H1 (cell line): ENCODE data around the gene CD247. TPM values are rescaled to one million over a fixed set of nuclear protein-coding genes. Genes with fewer than 3 reads are reported as not detected.

Source experiments
- CTCF ChIA-PET: fragments of 300-600 bp; sonication (Branson Sonifier 250); formaldehyde crosslinking; loops from one replicate; lab custom pipeline; 2021; ENCODE audit not compliant: partially characterized antibody; lab: Charles Lee
- POLR2A ChIA-PET: fragments of 300-600 bp; sonication (Branson Sonifier 250); formaldehyde crosslinking; loops from one replicate; lab custom pipeline; 2021; ENCODE audit warnings: inconsistent platforms; ENCODE audit not compliant: partially characterized antibody; lab: Charles Lee
- DNase-seq, 2 experiments: peaks; one replicate each; pipeline versions ENCODE4 v3.0.0 to v3.0.0-alpha.2; 2010 to 2022; ENCODE audit warnings: low spot score in 2 of 2, low read depth in 1 of 2, mixed read lengths in 1 of 2
- FAIRE-seq: peaks from 2 replicates; lab custom pipeline; 2011; peaks lifted over from hg19 to GRCh38; lab: Jason Lieb, UNC
- H2AFZ ChIP-seq: 2 replicates; pipeline ENCODE4 v1.8.1; 2012; ENCODE audit warnings: low read length, inconsistent platforms
- H2AK5ac ChIP-seq: 2 replicates; pipeline ENCODE4 v1.6.1; 2013; ENCODE audit warnings: low read depth, low read length
- H2BK120ac ChIP-seq: replicated peaks from 2 replicates; pipeline ENCODE3; 2013; ENCODE audit warnings: low read depth, low read length, inconsistent platforms
- H2BK12ac ChIP-seq: 2 replicates; pipeline ENCODE4 v1.6.1; 2013; ENCODE audit warnings: low read depth, low read length
- H2BK15ac ChIP-seq: 2 replicates; pipeline ENCODE4 v1.6.1; 2013; ENCODE audit warnings: low read length
- H2BK20ac ChIP-seq: 2 replicates; pipeline ENCODE4 v1.6.1; 2013; ENCODE audit warnings: low read length
- H2BK5ac ChIP-seq: 2 replicates; pipeline ENCODE4 v1.6.1; 2013; ENCODE audit warnings: low read depth, low read length
- H3K14ac ChIP-seq: 2 replicates; pipeline ENCODE4 v1.6.1; 2013; ENCODE audit warnings: inconsistent platforms; ENCODE audit not compliant: insufficient read length
- H3K18ac ChIP-seq: 2 replicates; pipeline ENCODE4 v1.6.1; 2013; ENCODE audit warnings: low read length; ENCODE audit errors: extremely low read depth
- H3K23ac ChIP-seq: 2 replicates; pipeline ENCODE4 v1.6.1; 2013; ENCODE audit warnings: inconsistent platforms; ENCODE audit not compliant: insufficient read length
- H3K23me2 ChIP-seq: 2 replicates; pipeline ENCODE4 v1.6.1; 2013; ENCODE audit warnings: low read depth, low read length
- H3K27ac ChIP-seq: 2 replicates; pipeline ENCODE4 v1.6.1; 2011; ENCODE audit warnings: low read depth, low read length, inconsistent platforms
- H3K27me3 ChIP-seq, 4 experiments: replicated peaks in 1 of 4; 1 replicate in 1 of 4; 2 replicates in 3 of 4; pipeline versions ENCODE4 v1.6.1 to v1.8.1; 2011 to 2013; ENCODE audit warnings: low read length in 3 of 4, mild to moderate bottlenecking in 3 of 4, inconsistent platforms in 2 of 4, mixed read lengths in 2 of 4, moderate library complexity in 1 of 4; ENCODE audit not compliant: control insufficient read depth in 3 of 4, insufficient read depth in 3 of 4; ENCODE audit errors: extremely low read depth in 1 of 4
- H3K36me3 ChIP-seq, 4 experiments: 2 replicates each; pipeline versions ENCODE4 v1.6.1 to v1.8.1; 2011 to 2013; ENCODE audit warnings: mild to moderate bottlenecking in 4 of 4, low read length in 3 of 4, moderate library complexity in 2 of 4, control low read depth in 1 of 4, inconsistent platforms in 1 of 4; ENCODE audit not compliant: insufficient read depth in 4 of 4, control insufficient read depth in 2 of 4
- H3K4ac ChIP-seq: replicated peaks from 2 replicates; pipeline ENCODE3; 2013; ENCODE audit warnings: low read length, low read depth, mixed read lengths, inconsistent platforms; ENCODE audit not compliant: insufficient read length
- H3K4me1 ChIP-seq, 4 experiments: replicated peaks in 1 of 4; 1 replicate in 1 of 4; 2 replicates in 3 of 4; pipeline versions ENCODE4 v1.6.1 to v1.8.1; 2011 to 2013; ENCODE audit warnings: low read length in 3 of 4, inconsistent platforms in 2 of 4, mixed read lengths in 1 of 4; ENCODE audit not compliant: insufficient read depth in 4 of 4, control insufficient read depth in 3 of 4
- H3K4me2 ChIP-seq, 2 experiments: 2 replicates each; pipeline versions ENCODE4 v1.6.1 to v1.8.1; 2011 to 2013; ENCODE audit warnings: low read depth in 2 of 2, low read length in 2 of 2, control low read depth in 1 of 2, inconsistent platforms in 1 of 2, mild to moderate bottlenecking in 1 of 2; ENCODE audit not compliant: insufficient read depth in 1 of 2
- H3K4me3 ChIP-seq, 4 experiments: fragments of 200-600, 300-600 bp in 1 of 4; sonication (generic), shearing (Covaris generic), sonication (Bioruptor Twin) in 1 of 4; 2 replicates each; pipeline versions ENCODE4 v1.5.1 to v1.8.1; 2011 to 2016; ENCODE audit warnings: low read length in 4 of 4, low read depth in 3 of 4, control low read depth in 2 of 4, inconsistent platforms in 2 of 4, mild to moderate bottlenecking in 2 of 4, mixed read lengths in 1 of 4, moderate library complexity in 1 of 4; ENCODE audit not compliant: insufficient read depth in 2 of 4; ENCODE audit errors: extremely low read depth in 1 of 4
- H3K56ac ChIP-seq: replicated peaks from 2 replicates; pipeline ENCODE3; 2013; ENCODE audit warnings: low read depth, mild to moderate bottlenecking, mixed read lengths, low read length, inconsistent platforms; ENCODE audit not compliant: insufficient read length
- H3K79me1 ChIP-seq: 2 replicates; pipeline ENCODE4 v1.6.1; 2013; ENCODE audit warnings: low read depth, low read length, control low read depth
- H3K79me2 ChIP-seq, 2 experiments: 2 replicates each; pipeline versions ENCODE4 v1.6.1 to v1.8.1; 2012 to 2013; ENCODE audit warnings: low read length in 2 of 2, mild to moderate bottlenecking in 2 of 2, inconsistent platforms in 1 of 2; ENCODE audit not compliant: insufficient read depth in 2 of 2, control insufficient read depth in 1 of 2
- H3K9ac ChIP-seq, 4 experiments: replicated peaks in 1 of 4; 1 replicate in 1 of 4; 2 replicates in 3 of 4; pipeline versions ENCODE4 v1.6.1 to v1.8.1; 2011 to 2013; ENCODE audit warnings: low read depth in 3 of 4, low read length in 3 of 4, control low read depth in 2 of 4, mild to moderate bottlenecking in 2 of 4, moderate library complexity in 2 of 4, inconsistent platforms in 1 of 4; ENCODE audit errors: extremely low read depth in 1 of 4
- H3K9me3 ChIP-seq, 2 experiments: 2 replicates each; pipeline versions ENCODE4 v1.6.1 to v1.8.1; 2012 to 2013; ENCODE audit warnings: mild to moderate bottlenecking in 2 of 2, moderate library complexity in 2 of 2, control low read depth in 1 of 2, inconsistent platforms in 1 of 2, low read depth in 1 of 2, low read length in 1 of 2, mixed read lengths in 1 of 2; ENCODE audit not compliant: insufficient read depth in 2 of 2
- H4K20me1 ChIP-seq, 2 experiments: replicated peaks in 1 of 2; 2 replicates each; pipeline versions ENCODE3 to v1.8.1; 2011 to 2013; ENCODE audit warnings: inconsistent platforms in 2 of 2, low read length in 2 of 2, mild to moderate bottlenecking in 1 of 2; ENCODE audit not compliant: insufficient read depth in 2 of 2, control insufficient read depth in 1 of 2
- H4K5ac ChIP-seq: 2 replicates; pipeline ENCODE4 v1.6.1; 2013; ENCODE audit warnings: low read length, low read depth, mixed read lengths, inconsistent platforms; ENCODE audit not compliant: insufficient read length
- H4K8ac ChIP-seq: 2 replicates; pipeline ENCODE4 v1.8.0; 2013; ENCODE audit warnings: mild to moderate bottlenecking, moderate library complexity, low read length, inconsistent platforms; ENCODE audit not compliant: insufficient read depth; ENCODE audit errors: extremely low read depth
- H4K91ac ChIP-seq: replicated peaks from 2 replicates; pipeline ENCODE3; 2013; ENCODE audit warnings: low read length, mixed read lengths, inconsistent platforms; ENCODE audit not compliant: insufficient read length
- CBX8 ChIP-seq: fragments of 300-800, 300-1000 bp; sonication (generic); IDR thresholded peaks from 2 replicates; pipeline ENCODE4 v1.7.1; 2016; ENCODE audit warnings: low read depth, low read length, borderline replicate concordance
- CHD1 ChIP-seq: IDR thresholded peaks from 2 replicates; pipeline ENCODE4 v1.6.1; 2012; ENCODE audit warnings: low read depth, low read length, improper control_type of control experiment
- WGBS, 2 experiments: shearing (Covaris generic) in 1 of 2; methylation state at CpG; one replicate each; pipeline versions ENCODE4 v1.1.6 to v1.1.7; 2013 to 2015; ENCODE audit warnings: low lambda C conversion rate in 2 of 2, mixed read lengths in 2 of 2, inconsistent platforms in 1 of 2, low coverage in 1 of 2, missing lambda C conversion rate in 1 of 2; ENCODE audit not compliant: insufficient replicate concordance in 2 of 2, insufficient coverage in 1 of 2, insufficient read length in 1 of 2; ENCODE audit errors: extremely low coverage in 1 of 2, missing lambda C conversion rate in 1 of 2; 5-methylcytosine and 5-hydroxymethylcytosine counted together
- polyA plus RNA-seq, 7 experiments: library from polyadenylated mRNA; depleted of rRNA in 3 of 7; stranded (reverse) in 5 of 7; unstranded in 2 of 7; fragments of >200 nt in 5 of 7; fragments of 200-250 nt in 2 of 7; gene quantifications; 1 replicate in 5 of 7; 2 replicates in 1 of 7; 4 replicates in 1 of 7; pipeline versions ENCODE4 v1.2.1 to v1.2.3, GENCODE V29; 2011 to 2013; ENCODE audit warnings: missing spikeins in 2 of 7, mixed read lengths in 2 of 7
- total RNA-seq: library from RNA; stranded (reverse); fragmentation: NEBNext Ultra II Directional; extraction: Animal tissue kit (Norgen Biotek cat#: 25700); gene quantifications from 2 replicates; pipeline ENCODE4 v1.2.1, GENCODE V29; 2021

Gene CD247
- total and polyA plus RNA-seq, 2 of the 8 experiments (the other 6 are each of a cell fraction or from before 2014, with no cell fraction given): 2.0 to 2.2 TPM

DNA sequence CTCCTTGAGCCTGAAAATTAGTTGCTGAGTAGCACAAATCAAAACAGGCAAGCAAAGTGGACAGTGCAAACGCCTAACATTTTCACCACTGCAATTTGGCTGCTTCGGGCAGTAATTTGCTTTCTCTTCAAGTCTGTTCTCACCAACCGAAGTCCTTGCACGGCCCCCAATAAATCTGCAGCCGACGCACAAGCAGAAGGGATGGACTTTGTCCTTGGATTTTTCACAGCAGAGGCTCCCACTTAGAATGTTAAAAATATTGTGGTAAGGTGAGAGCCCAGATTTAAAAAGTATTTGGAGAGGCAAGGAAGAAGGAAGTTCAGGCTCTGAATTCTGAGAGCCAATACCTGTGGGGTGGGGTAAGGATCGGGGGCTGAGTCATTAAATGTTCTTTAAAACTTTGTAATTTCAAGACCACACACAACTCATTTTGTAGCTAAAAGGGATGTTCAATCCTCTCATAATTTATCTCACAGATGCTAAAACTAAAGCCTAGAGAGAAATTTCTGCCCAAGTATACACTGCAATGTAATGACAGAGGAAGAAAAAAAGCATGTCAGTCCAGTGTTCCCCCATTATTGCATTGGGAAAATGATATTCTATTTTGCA is 6.2 kb downstream of the CD247 start:
- CTCF ChIA-PET: interaction anchor here (1.1 to 1.3 kb wide), 2 partner anchors 21 to 56 kb away, joined by 3 to 5 read pairs; no protein-coding TSS in a partner anchor
- Histone ChIP-seq H3K9ac (no peak overlapping the region; a peak in 1 of 7 replicates), H2BK5ac (no peak overlapping the region), H3K56ac (no peak overlapping the region), H2AFZ (peak overlapping the region; percentile 68; the same call in 1 of the 2 replicates), H3K23me2 (no peaks in the 10 kb centered on the region), H3K4ac (no peak overlapping the region), H3K14ac (no peak overlapping the region), H3K23ac (no peak overlapping the region), H3K27ac (no peak overlapping the region), H3K36me3 (no peaks in the 10 kb centered on the region), H2BK20ac (no peak overlapping the region), H3K18ac (no peak overlapping the region), H2AK5ac (no peak overlapping the region), H4K20me1 (no peaks in the 10 kb centered on the region), H3K4me1 (peaks cover 0 to 6% (median 1%) of the 10 kb centered on the region in 4 experiments; a peak in 2 of 7 replicates), H4K5ac (no peak overlapping the region), H3K79me2 (no peaks in the 10 kb centered on the region), H3K27me3 (no peaks in the 10 kb centered on the region), H3K79me1 (no peaks in the 10 kb centered on the region), H3K4me3 (no peak overlapping the region), H2BK15ac (no peak overlapping the region), H3K9me3 (no peaks in the 10 kb centered on the region), H2BK12ac (no peak overlapping the region), H4K8ac (no peak overlapping the region), H4K91ac (no peak overlapping the region), H3K4me2 (no peak overlapping the region), H2BK120ac (no peak overlapping the region)
- POLR2A ChIA-PET: no interaction called here
- no peak for DNase-seq
- no peak for FAIRE-seq
- WGBS, 2 experiments: 78% methylated on average over 7 of the region's 7 CpGs; no CpG with 5 or more reads in 1 of the 2 experiments
- TF ChIP-seq CHD1 (no peak), CBX8 (no peak)
